Ureter (tissue), 1 donor: Measurements from ENCODE around the gene ZNF469. TPM values are rescaled to one million over a fixed set of nuclear protein-coding genes. Genes with fewer than 3 reads are reported as not detected.

Experiments
- DNase-seq: peaks from one replicate; pipeline ENCODE4 v3.0.0-alpha.2; 2020; ENCODE audit warnings: low spot score
- total RNA-seq: library from RNA; stranded (reverse); gene quantifications from one replicate; pipeline ENCODE4 v1.2.4, GENCODE V29; 2023
- donor health status: DM: yes; HTN: yes; CAD: no.

ZNF469 gene
- total RNA-seq, result 3.6 TPM

DNA sequence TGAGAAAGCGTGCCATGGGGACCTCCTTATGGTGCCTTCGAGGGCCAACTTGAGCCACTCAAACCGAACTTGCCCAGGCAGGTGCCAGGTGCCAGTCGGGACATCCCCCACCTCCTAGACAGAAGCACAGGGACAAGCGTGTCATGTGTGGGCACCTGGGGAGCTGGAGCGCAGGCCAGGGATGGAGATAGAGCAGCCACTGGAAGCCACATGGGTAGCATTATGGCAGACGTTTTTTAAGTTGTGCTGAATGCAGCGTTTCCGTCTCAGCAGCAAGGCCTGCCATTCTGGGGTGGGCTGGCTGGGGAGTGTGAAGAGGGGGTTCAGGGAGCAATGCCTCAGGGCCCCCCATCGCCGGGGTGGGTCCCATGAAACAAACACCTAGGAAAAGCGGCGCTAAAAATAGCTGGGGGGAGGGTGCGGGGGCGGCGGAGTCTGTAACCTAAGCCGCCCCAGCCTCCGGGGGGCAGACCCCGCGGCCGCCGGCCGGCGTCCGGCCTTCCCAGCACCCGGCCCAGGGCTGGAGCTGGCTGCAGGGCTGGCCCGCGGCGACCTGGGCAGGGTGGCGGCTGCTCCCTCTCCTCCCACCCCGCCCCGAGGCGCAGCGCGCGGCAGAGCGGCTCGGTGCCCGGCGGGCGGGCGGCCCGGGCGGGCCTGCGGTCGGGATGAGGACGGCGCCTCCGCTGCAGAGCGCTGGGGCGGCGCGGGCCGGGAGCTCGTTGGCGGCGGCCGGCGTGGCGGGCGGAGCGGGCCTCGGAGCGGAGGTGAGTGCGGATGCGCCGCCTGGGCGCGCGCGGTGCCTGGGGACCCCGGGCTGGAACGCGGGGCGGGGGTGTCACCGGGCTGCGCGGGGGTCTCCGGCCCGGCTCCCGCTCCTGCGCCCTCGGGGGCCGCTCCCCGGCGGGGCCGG lies at the start of gene ZNF469:
ZNF469 (plus strand) TSS at position 469 of the 910 bp plus-strand sequence. CDS start 44,512 bp downstream, outside the sequence.
- no peak for DNase-seq

- DNase-seq, result no peak
Observed at GRCh38 chr16:88333848-88334777, 48.6 kb upstream of the ZNF469 start.

DNA sequence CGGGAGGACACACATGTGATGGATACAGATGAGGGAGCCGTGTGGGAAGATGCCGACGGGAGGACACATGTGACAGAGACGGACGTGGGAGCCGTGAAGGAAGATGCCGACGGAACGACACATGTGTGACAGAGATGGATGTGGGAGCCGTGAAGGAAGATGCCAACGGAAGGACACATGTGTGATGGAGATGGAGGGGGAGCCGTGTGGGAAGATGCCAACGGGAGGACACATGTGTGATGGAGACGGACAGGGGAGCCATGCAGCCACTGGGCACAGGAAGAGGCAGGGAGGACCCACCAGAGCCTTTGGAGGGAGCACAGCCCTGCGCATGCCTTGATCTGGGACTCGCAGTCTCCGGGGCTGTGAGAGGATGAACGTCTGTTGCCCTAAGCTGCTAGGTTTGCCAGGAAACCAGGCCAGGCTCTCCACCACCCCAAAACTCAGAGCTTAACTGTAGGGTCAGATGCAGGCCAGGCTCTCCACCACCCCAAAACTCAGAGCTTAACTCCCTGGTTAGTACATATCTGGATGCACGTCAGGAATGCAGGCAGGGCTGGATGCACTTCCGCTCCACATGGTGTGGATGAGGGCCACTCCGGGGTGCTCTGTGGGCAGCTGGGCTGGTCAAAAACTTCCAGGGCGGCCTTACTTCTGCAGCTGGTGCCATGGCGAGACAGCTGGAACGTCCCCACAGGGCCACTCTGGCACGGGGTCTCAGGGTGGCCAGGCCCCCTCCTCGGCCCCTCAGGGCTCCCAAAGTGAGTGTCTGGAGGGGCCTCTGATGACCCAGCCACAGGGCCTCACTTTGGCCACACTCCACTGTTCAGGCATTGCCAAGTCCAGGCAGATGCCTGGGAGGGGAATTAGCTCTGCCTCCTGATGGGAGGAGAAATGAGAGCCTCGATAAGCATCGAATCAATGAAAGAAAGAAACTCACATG lies 47.7 kb upstream of the ZNF469 start:
- DNase-seq, result no peak

- DNase-seq, result no peak
Observed at GRCh38 chr16:88337021-88337420, 45.7 kb upstream of the ZNF469 start.

DNA sequence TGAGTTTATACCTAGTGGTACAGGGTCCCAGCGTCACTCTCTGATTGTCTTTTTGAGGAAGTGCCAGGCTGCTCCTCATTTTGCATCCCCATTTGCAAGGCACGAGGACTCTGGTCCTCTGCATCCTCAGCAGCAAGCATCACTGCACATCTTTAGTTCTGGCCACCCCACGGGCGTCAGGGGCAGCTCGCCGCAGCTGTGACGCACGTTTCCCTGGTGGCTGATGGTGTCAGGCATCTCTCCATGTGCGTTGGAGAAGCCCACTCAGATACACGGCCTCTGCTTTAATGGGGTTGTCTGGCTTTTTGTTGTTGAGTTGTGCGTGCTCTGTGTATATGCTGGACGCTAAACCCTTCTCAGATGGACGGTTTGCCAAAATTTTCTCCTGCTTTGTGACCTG lies 45.2 kb upstream of the ZNF469 start:
- DNase-seq, result no peak

DNA sequence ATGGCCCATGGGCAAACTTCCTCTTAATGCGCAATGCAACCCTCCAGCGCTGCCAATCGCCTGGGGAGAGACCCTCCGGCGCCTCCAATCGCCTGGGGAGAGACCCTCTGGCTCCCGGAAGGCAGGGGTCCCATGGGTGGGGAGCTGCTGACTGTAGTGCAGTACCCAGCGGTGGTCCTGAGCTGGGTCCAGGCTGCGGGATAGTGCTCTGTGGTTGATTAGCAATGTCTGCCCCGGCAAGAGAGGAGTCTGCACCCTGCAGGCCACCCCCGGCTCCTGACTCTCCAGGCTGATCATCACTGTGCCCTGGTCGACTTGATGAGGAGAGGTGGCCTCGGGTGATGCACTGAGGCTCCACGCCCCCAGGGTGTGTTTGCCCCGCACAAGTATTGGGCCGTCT lies 44.6 kb upstream of the ZNF469 start:
- DNase-seq, result no peak

DNA sequence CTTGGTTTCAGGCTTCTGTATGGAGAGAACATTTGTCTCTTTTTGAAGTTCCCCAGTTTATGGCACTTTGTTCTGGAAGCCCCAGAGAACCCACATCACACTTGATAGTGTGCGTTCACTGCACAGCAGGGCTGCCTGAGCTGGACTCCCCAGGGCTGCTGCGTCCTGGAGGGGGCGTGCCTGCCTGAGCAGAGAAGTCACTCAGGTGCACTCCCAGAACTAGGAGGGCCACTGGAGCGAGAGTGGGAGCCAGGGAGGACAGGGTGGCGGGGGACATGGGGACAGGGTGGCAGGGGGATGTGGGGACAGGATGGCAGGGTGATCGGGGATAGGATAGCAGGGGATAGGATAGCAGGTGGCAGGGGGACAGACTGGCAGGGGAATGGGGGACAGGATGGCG lies 43.9 kb upstream of the ZNF469 start:
- DNase-seq, result no peak

GRCh38 chr16:88339930-88340754 lies 42.6 kb upstream of the ZNF469 start:
- no peak for DNase-seq

- no peak for DNase-seq
Observed at GRCh38 chr16:88340755-88341150, 42.0 kb upstream of the ZNF469 start.

DNA sequence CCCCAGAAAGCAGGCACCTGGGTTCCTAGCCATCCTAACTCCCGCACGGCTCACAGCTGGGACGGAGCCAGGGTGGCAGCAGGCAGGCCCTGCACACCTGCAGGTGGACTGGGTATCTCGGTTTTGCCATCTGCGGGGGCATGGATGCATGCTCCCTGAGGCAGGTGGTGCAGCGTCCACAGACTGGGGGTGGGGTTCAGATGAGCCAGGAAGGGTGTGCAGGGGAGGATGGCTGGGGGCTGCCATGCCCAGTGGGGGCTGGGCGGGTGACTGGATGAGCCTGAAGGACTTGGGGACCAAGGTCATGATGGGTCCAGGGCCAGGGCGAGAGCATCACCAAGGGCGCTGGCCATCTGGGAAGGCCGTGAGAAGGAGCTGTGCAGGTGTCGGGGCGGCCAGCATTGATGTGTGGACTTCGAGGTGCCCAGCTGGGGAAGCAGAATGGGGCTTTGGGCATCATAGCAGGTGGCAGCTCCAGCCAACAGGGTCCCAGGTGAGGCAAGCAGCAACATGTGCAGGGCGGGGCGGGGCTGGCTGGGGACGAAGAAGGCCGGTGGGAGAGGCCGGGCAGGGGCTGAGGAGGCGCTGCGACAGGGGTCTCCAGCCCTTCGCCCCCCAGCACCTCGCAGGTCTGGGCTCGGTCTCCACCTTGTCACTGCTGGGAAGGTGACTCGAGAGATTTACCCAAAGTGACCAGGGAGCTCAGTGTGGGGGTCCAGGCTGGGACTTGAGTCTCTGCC lies 41.0 kb upstream of the ZNF469 start:
- DNase-seq, result no peak

GRCh38 chr16:88342491-88342890 lies 40.3 kb upstream of the ZNF469 start:
- DNase-seq, result no peak

GRCh38 chr16:88343271-88343791 lies 39.4 kb upstream of the ZNF469 start:
- no peak for DNase-seq

DNA sequence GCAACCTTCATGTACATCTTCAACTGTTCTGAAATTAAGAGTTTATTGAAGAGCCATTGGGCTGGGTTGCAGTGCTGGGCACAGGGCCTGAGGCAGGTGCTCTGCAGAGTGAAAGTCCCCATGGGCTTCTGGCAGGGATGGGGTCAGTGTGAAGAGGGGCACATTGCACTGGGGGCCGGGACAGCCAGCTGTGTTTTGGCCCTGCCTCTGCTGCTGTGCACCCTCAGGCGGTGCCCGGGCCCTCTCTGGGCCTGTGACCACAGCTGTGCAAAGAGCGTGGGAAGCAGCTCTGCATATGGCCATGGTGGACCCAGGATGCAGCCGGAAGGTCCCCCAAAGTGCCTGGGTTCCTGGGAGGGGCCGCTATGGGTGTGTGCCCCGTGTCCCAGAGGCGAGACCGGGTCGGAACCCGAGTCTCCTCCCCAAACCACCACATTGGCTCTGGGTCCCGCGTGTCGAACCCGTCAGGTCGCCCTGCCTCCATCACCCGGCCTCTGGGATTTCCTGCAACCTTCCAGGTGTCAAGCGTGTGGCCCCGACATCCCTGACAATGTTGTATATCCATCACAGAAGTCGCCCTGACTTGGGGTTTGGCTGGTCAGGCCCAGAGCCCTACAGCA lies 38.2 kb upstream of the ZNF469 start:
- DNase-seq, result no peak

GRCh38 chr16:88345031-88345720 lies 37.6 kb upstream of the ZNF469 start:
- no peak for DNase-seq

DNA sequence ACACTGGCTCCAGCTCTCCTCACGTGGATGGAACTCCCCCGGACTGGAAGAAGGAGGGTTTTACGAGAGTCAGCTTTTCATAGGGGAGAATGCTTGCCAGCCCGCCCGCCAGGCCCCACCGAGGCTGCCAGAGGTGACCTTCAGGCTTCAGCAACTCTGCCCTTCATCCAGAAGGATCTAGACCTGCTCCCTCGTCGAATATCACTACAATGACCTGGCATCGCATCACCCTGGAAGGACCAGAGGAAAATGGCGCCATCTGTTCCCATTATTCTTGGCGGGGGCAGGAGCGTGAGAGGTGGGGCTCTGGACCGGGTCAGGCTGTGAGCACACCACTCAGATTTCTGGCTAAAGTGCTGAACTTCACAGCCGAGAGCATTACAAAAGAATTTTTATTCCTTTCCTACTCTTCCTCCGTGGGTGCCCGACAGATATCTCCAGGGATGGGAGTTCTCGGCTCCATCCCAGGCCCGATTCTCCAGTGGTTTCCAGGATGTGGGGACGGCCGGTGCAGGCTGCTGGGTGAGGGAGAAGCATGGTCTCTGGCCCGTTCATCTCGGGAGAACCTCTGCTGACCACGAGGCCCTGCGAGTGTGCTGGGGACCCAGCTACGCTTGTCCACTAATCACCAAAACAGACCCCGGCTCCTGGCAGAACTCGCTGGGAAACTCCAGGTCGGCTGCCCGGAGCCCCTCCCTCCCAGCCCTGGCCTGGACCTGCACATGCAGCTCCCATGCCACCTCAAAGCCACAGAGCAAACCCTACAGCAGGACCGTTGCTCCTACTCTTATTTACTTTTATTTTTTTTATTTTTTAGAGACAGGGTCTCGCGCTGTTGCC lies 36.8 kb upstream of the ZNF469 start:
- no peak for DNase-seq

GRCh38 chr16:88346680-88347505 lies 35.9 kb upstream of the ZNF469 start:
- no peak for DNase-seq
